CD4-positive, alpha-beta T cell treated with Interleukin-6 at 100 ng/mL for 8 hours (primary cell): ENCODE measurements around the gene MTOR.
"Not testable (repeated sequence)": the region's sequence is repeated elsewhere in the genome, so short reads cannot be mapped to it uniquely, and the experiment has no call there.

Source experiments
- DNase-seq: peaks from one replicate; pipeline ENCODE4 v3.0.0-alpha.2; 2020; ENCODE audit warnings: mixed read lengths, low spot score

Gene MTOR

GRCh38 chr1:11280719-11281376 lies 18.5 kb upstream of the MTOR start:
- peak; percentile 57 for DNase-seq

- no peak for DNase-seq
Measured at GRCh38 chr1:11279630-11280029, 17.3 kb upstream of the MTOR start.

GRCh38 chr1:11279152-11279551 lies 16.8 kb upstream of the MTOR start:
- no peak for DNase-seq

- no peak for DNase-seq
Measured at GRCh38 chr1:11273595-11274234, 11.4 kb upstream of the MTOR start.

GRCh38 chr1:11272832-11273594 lies 10.7 kb upstream of the MTOR start, which contains the start of gene UBIAD1:
Gene UBIAD1 (plus strand): TSS chr1:11273198. CDS start chr1:11273532, 334 bp downstream.
- peak; percentile 91 for DNase-seq

- no peak for DNase-seq
Measured at GRCh38 chr1:11272544-11272831, 10.1 kb upstream of the MTOR start.

- DNase-seq: not testable (repeated sequence)
Measured at GRCh38 chr1:11267350-11268337, 5.3 kb upstream of the MTOR start.

GRCh38 chr1:11266268-11267074 lies 4.1 kb upstream of the MTOR start:
- no peak for DNase-seq

- no peak for DNase-seq
Measured at GRCh38 chr1:11256299-11256698, 6.1 kb downstream of the MTOR start.

- no peak for DNase-seq
Measured at GRCh38 chr1:11253226-11253625, 9.1 kb downstream of the MTOR start.

GRCh38 chr1:11252538-11252937 lies 9.8 kb downstream of the MTOR start:
- DNase-seq: no peak

- no peak for DNase-seq
Measured at GRCh38 chr1:11248169-11248568, 14.2 kb downstream of the MTOR start.

GRCh38 chr1:11245904-11246719 lies 16.2 kb downstream of the MTOR start:
- DNase-seq: no peak

GRCh38 chr1:11245248-11245647 lies 17.1 kb downstream of the MTOR start:
- DNase-seq: no peak

GRCh38 chr1:11238311-11238710 lies 24.0 kb downstream of the MTOR start:
- no peak for DNase-seq

GRCh38 chr1:11237356-11237755 lies 25.0 kb downstream of the MTOR start:
- no peak for DNase-seq

GRCh38 chr1:11233208-11233607 lies 29.1 kb downstream of the MTOR start:
- no peak for DNase-seq

GRCh38 chr1:11229203-11229602 lies 33.1 kb downstream of the MTOR start:
- DNase-seq: no peak

GRCh38 chr1:11227106-11228077 lies 35.0 kb downstream of the MTOR start:
- no peak for DNase-seq
